WTC11 (cell line): Measurements from ENCODE around the gene EFNA5. TPM values are rescaled to one million over a fixed set of nuclear protein-coding genes. Genes with fewer than 3 reads are reported as not detected.

Experiments used
- ATAC-seq: fragments of 200-7000 bp; cut with Tn5 transposase; 2 replicates; pipeline ENCODE4 v1.10.0; 2021; ENCODE audit warnings: mild to moderate bottlenecking, moderate library complexity
- CTCF ChIA-PET: fragments of 300-600 bp; sonication (Branson Sonifier 250); formaldehyde crosslinking; loops from one replicate; lab custom pipeline; 2021; ENCODE audit warnings: antibody characterized with exemption; lab: Charles Lee
- POLR2A ChIA-PET: fragments of 350-600 bp; sonication (Branson Sonifier 250); formaldehyde crosslinking; loops from one replicate; lab custom pipeline; 2021; ENCODE audit warnings: antibody characterized with exemption; lab: Charles Lee
- DNase-seq: peaks from one replicate; pipeline ENCODE4 v3.0.0; 2021; ENCODE audit warnings: low spot score
- H3K27ac Mint-ChIP-seq: 2 replicates; pipeline ENCODE4 v1.8.0; 2021; ENCODE audit warnings: mixed read lengths
- H3K27me3 Mint-ChIP-seq: 2 replicates; pipeline ENCODE4 v1.8.0; 2021; ENCODE audit warnings: low read depth, mild to moderate bottlenecking, moderate library complexity, mixed read lengths
- H3K36me3 Mint-ChIP-seq: 2 replicates; pipeline ENCODE4 v1.8.0; 2021; ENCODE audit warnings: mixed read lengths
- H3K4me1 Mint-ChIP-seq: 2 replicates; pipeline ENCODE4 v1.8.0; 2022; ENCODE audit warnings: mixed read lengths
- H3K4me3 Mint-ChIP-seq: 2 replicates; pipeline ENCODE4 v1.8.0; 2021; ENCODE audit warnings: mild to moderate bottlenecking, moderate library complexity, mixed read lengths
- H3K9me3 Mint-ChIP-seq: 2 replicates; pipeline ENCODE4 v1.8.0; 2021; ENCODE audit warnings: mixed read lengths
- CTCF ChIP-seq: fragments of 200-600 bp; IDR thresholded peaks from 2 replicates; pipeline ENCODE4 v1.8.0; 2022; ENCODE audit warnings: antibody characterized with exemption
- E2F1 ChIP-seq: sonication (generic); formaldehyde crosslinking; IDR thresholded peaks from 2 replicates; pipeline ENCODE4 v1.8.0; 2022; ENCODE audit warnings: mild to moderate bottlenecking, missing genetic modification reagents
- E2F4 ChIP-seq: sonication (generic); formaldehyde crosslinking; IDR thresholded peaks from 2 replicates; pipeline ENCODE4 v1.8.1; 2022; ENCODE audit warnings: low read depth, mild to moderate bottlenecking, moderate library complexity, missing genetic modification reagents, borderline replicate concordance
- ELF4 ChIP-seq: sonication (generic); formaldehyde crosslinking; IDR thresholded peaks from 2 replicates; pipeline ENCODE4 v1.8.1; 2022; ENCODE audit warnings: low read depth, mild to moderate bottlenecking, moderate library complexity, missing genetic modification reagents
- ESRRA ChIP-seq: sonication (generic); formaldehyde crosslinking; IDR thresholded peaks from 2 replicates; pipeline ENCODE4 v1.8.1; 2022; ENCODE audit warnings: mild to moderate bottlenecking, missing genetic modification reagents, borderline replicate concordance
- FOXK1 ChIP-seq: sonication (generic); formaldehyde crosslinking; IDR thresholded peaks from 2 replicates; pipeline ENCODE4 v1.8.0; 2022; ENCODE audit warnings: mild to moderate bottlenecking, moderate library complexity, missing genetic modification reagents
- FOXP1 ChIP-seq: sonication (generic); formaldehyde crosslinking; IDR thresholded peaks from 2 replicates; pipeline ENCODE4 v1.8.0; 2022; ENCODE audit warnings: missing genetic modification reagents, mild to moderate bottlenecking, moderate library complexity, borderline replicate concordance
- MYBL2 ChIP-seq: sonication (generic); formaldehyde crosslinking; IDR thresholded peaks from 2 replicates; pipeline ENCODE4 v1.8.1; 2023; ENCODE audit warnings: mild to moderate bottlenecking, moderate library complexity, missing genetic modification reagents
- NFATC4 ChIP-seq: fragments of 250-450 bp; sonication (Bioruptor Pico); IDR thresholded peaks from 2 replicates; pipeline ENCODE4 v1.9.0; 2021; ENCODE audit warnings: mild to moderate bottlenecking
- NFYB ChIP-seq: sonication (generic); formaldehyde crosslinking; conservative IDR thresholded peaks from 2 replicates; pipeline ENCODE4 v1.8.0; 2022; ENCODE audit warnings: low read depth, missing genetic modification reagents
- NR1H2 ChIP-seq: sonication (generic); formaldehyde crosslinking; IDR thresholded peaks from 2 replicates; pipeline ENCODE4 v1.9.0; 2021; ENCODE audit warnings: mild to moderate bottlenecking, moderate library complexity, missing genetic modification reagents
- NR2C2 ChIP-seq: sonication (generic); formaldehyde crosslinking; IDR thresholded peaks from 2 replicates; pipeline ENCODE4 v1.8.0; 2022; ENCODE audit warnings: mild to moderate bottlenecking, missing genetic modification reagents
- PRDM15 ChIP-seq: sonication (generic); formaldehyde crosslinking; IDR thresholded peaks from 2 replicates; pipeline ENCODE4 v1.8.0; 2022; ENCODE audit warnings: missing genetic modification reagents
- PRRX2 ChIP-seq: fragments of 250-450 bp; sonication (Bioruptor Pico); IDR thresholded peaks from 2 replicates; pipeline ENCODE4 v1.8.0; 2021; ENCODE audit warnings: mild to moderate bottlenecking
- SMAD3 ChIP-seq: sonication (generic); formaldehyde crosslinking; IDR thresholded peaks from 2 replicates; pipeline ENCODE4 v1.8.0; 2022; ENCODE audit warnings: missing genetic modification reagents, mild to moderate bottlenecking, borderline replicate concordance
- TCF7 ChIP-seq: sonication (generic); formaldehyde crosslinking; IDR thresholded peaks from 2 replicates; pipeline ENCODE4 v1.8.0; 2022; ENCODE audit warnings: mild to moderate bottlenecking, low read depth, missing genetic modification reagents, moderate library complexity
- USF1 ChIP-seq: sonication (generic); formaldehyde crosslinking; IDR thresholded peaks from 2 replicates; pipeline ENCODE4 v1.8.0; 2022; ENCODE audit warnings: mild to moderate bottlenecking, missing genetic modification reagents
- ZBTB43 ChIP-seq: sonication (generic); formaldehyde crosslinking; IDR thresholded peaks from 2 replicates; pipeline ENCODE4 v1.8.1; 2023; ENCODE audit warnings: mild to moderate bottlenecking, missing genetic modification reagents
- ZNF121 ChIP-seq: sonication (generic); formaldehyde crosslinking; IDR thresholded peaks from 2 replicates; pipeline ENCODE4 v1.8.0; 2023; ENCODE audit warnings: missing genetic modification reagents
- ZNF232 ChIP-seq: sonication (generic); formaldehyde crosslinking; IDR thresholded peaks from 2 replicates; pipeline ENCODE4 v1.8.0; 2022; ENCODE audit warnings: mild to moderate bottlenecking, missing genetic modification reagents
- ZNF281 ChIP-seq: sonication (generic); formaldehyde crosslinking; IDR thresholded peaks from 2 replicates; pipeline ENCODE4 v1.8.0; 2023; ENCODE audit warnings: mild to moderate bottlenecking, missing genetic modification reagents
- ZNF396 ChIP-seq: fragments of 250-450 bp; sonication (Bioruptor Pico); IDR thresholded peaks from 2 replicates; pipeline ENCODE4 v1.8.0; 2021; ENCODE audit warnings: mild to moderate bottlenecking, moderate library complexity, borderline replicate concordance
- ZNF416 ChIP-seq: fragments of 250-450 bp; sonication (Bioruptor Pico); IDR thresholded peaks from 2 replicates; pipeline ENCODE4 v1.9.0; 2021; ENCODE audit warnings: mild to moderate bottlenecking, inconsistent platforms
- total RNA-seq: library from RNA; stranded (reverse); gene quantifications from 3 replicates; pipeline ENCODE4 v1.2.3, GENCODE V29; 2021

The EFNA5 gene
- total RNA-seq, 1 experiment from 2014 or later: 17.4 TPM

- TF ChIP-seq ZNF281 (CRISPR knock-in tag) (no peak), USF1 (no peak), NR1H2 (CRISPR knock-in tag) (no peak), FOXP1 (CRISPR knock-in tag) (no peak)
- TF ChIP-seq, all 79 proteins: peak for 0
These were observed 144.3 kb downstream of the EFNA5 start (continued) for GRCh38 chr5:107526270-107526937.

- no peak overlapping the region for H3K27ac Mint-ChIP-seq
- CTCF ChIA-PET: interaction anchor here (1.6 kb wide), 1 partner anchor 48 kb away, joined by 6 read pairs; no protein-coding TSS in a partner anchor
- no peak for ATAC-seq
These were observed 146.6 kb downstream of the EFNA5 start for GRCh38 chr5:107524111-107524510.

More at GRCh38 chr5:107524111-107524510, 146.6 kb downstream of the EFNA5 start:
- no peak for DNase-seq
- Mint-ChIP-seq H3K36me3 (no peaks in the 10 kb centered on the region), H3K4me1 (peaks cover 46% of the 10 kb centered on the region), H3K27me3 (no peaks in the 10 kb centered on the region), H3K9me3 (no peaks in the 10 kb centered on the region), H3K4me3 (no peak overlapping the region)
- TF ChIP-seq E2F4 (CRISPR knock-in tag) (no peak), ZBTB43 (CRISPR knock-in tag) (no peak), FOXK1 (CRISPR knock-in tag) (no peak), MYBL2 (no peak), ZNF416 (no peak), TCF7 (CRISPR knock-in tag) (no peak), ZNF121 (CRISPR knock-in tag) (no peak), NFYB (no peak), ZNF232 (no peak), ZNF396 (CRISPR knock-in tag) (no peak), PRRX2 (CRISPR knock-in tag) (no peak), NR2C2 (CRISPR knock-in tag) (no peak), PRDM15 (CRISPR knock-in tag) (no peak), SMAD3 (CRISPR knock-in tag) (no peak), ELF4 (CRISPR knock-in tag) (no peak), CTCF (no peak), ESRRA (CRISPR knock-in tag) (no peak), E2F1 (CRISPR knock-in tag) (no peak), NFATC4 (CRISPR knock-in tag) (no peak)
- POLR2A ChIA-PET: no interaction called here
